SH-SY5Y (cell line): ENCODE data around the gene ITGB5.

ENCODE experiments used
- GATA2 ChIP-seq: IDR thresholded peaks from 2 replicates; pipeline ENCODE4 v1.6.1; 2011; ENCODE audit warnings: mild to moderate bottlenecking, low read depth, low read length
- GATA3 ChIP-seq: IDR thresholded peaks from 2 replicates; pipeline ENCODE4 v1.6.1; 2011; ENCODE audit warnings: low read depth, mild to moderate bottlenecking, low read length, moderate library complexity

- TF ChIP-seq GATA2 (no peak), GATA3 (no peak)
Observed at GRCh38 chr3:124836448-124836847, 50.7 kb downstream of the ITGB5 start.
